ENCODE measurements around the gene DPPA4. TPM values are rescaled to one million over a fixed set of nuclear protein-coding genes. Genes with fewer than 3 reads are reported as not detected.
"Not testable (repeated sequence)": the region's sequence is repeated elsewhere in the genome, so short reads cannot be mapped to it uniquely, and the experiment has no call there.

Gene DPPA4, protein sequence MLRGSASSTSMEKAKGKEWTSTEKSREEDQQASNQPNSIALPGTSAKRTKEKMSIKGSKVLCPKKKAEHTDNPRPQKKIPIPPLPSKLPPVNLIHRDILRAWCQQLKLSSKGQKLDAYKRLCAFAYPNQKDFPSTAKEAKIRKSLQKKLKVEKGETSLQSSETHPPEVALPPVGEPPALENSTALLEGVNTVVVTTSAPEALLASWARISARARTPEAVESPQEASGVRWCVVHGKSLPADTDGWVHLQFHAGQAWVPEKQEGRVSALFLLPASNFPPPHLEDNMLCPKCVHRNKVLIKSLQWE
- polyA plus RNA-seq (ENCODE audit: insufficient read length) = 6.1 TPM
- long read RNA-seq, donor 1, partial matches to known transcripts = 0 of 3 reads
- long read RNA-seq, donor 1, other reads (novel, unspliced or antisense) = 0 of 3 reads
- long read RNA-seq, donor 2 = 0 reads
- long read RNA-seq, donor 3, partial matches to known transcripts = 0 of 2 reads
- long read RNA-seq, donor 3, other reads (novel, unspliced or antisense) = 0 of 2 reads
- long read RNA-seq, donor 4 = 0 reads
- long read RNA-seq, donor 5, partial matches to known transcripts = 0 of 2 reads
- long read RNA-seq, donor 5, other reads (novel, unspliced or antisense) = 0 of 2 reads
- long read RNA-seq, donor 6 = 0 reads
- long read RNA-seq, donor 7, partial matches to known transcripts = 0 of 1 reads
- long read RNA-seq, donor 7, other reads (novel, unspliced or antisense) = 0 of 1 reads
- long read RNA-seq, donor 8, partial matches to known transcripts = 0 of 2 reads
- long read RNA-seq, donor 8, other reads (novel, unspliced or antisense) = 0 of 2 reads

DNA sequence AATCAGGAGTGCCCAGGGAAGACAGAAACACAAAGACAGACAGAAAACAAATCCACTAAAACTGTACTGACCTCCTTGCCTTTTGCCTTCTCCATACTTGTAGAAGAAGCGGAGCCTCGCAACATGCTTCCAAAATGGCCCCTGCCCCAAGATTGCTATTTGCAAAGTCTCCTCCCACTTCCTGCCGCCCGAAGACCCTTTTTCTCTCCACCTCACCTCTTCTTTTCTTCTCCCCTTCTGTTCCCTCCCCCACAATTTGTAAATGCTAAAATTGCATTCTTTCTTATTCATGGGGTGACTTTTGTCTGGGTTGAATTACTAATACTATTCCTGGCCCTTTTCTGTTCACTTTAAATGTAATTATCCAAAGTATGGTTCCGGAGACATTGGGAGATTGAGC is at the start of gene DPPA4:
TSS of gene DPPA4 (minus strand) at position 154 of the 400 bp plus-strand sequence. CDS start at position 125, 29 bp downstream.
- no peak for DNase-seq

DNA sequence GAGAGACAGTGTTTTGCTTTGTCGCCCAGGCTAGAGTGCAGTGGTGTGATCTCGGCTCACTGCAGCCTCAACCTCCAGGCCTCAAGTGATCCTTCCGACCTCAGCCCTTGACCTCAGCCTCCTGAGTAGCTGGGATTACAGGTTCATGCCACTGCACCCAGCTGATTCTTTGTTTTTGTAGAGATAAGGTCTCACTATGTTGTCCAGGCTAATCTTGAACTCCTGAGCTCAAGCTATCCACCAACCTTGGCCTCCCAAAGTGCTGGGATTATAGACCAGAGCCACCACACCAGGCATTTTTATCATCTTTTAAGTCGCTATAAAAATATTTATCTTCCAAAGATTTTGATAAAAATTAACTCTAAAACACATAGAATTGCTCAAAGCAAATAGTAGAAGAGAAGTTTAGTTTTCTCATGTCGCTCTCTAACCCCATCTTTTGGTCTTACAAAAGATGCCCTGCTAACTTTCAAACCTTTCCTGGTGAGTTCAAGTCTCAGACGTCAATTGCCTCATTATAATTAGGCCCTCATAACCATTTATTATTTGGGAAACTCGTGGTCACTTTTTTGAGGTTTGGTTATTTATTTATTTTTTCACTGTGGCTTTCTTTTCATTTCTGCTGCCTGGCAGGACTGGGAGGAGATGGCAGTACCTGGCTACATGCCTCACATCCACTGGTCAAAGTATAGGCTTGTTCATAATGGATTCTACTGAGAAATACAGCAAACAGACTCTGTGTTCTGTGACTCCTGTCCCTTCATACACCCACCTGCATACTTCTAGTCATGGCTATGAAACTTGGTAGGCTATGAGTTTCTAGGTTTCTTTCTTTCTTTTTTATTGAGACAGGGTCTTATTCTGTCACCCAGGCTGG is 48.3 kb upstream of the DPPA4 start:
- no peak for DNase-seq

DNA sequence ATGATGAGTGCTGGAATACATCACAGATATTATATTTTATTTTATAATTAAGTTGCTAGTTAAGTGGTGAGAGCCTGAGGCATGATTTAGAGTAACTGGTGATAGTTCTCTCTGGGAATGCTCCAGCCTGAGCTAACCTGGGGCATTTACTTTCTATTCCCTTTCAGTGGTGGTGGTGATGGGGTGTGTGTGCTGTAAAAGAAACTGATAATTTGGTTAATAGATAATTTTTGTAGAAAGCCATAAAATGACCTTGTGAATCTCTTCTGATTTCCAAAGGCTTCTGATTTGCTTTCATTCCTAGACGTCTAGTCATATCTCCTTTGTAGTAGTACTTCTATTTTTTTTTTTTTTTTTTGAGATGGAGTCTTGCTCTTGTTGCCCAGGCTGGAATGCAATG is 46.8 kb upstream of the DPPA4 start:
- no peak for DNase-seq

DNA sequence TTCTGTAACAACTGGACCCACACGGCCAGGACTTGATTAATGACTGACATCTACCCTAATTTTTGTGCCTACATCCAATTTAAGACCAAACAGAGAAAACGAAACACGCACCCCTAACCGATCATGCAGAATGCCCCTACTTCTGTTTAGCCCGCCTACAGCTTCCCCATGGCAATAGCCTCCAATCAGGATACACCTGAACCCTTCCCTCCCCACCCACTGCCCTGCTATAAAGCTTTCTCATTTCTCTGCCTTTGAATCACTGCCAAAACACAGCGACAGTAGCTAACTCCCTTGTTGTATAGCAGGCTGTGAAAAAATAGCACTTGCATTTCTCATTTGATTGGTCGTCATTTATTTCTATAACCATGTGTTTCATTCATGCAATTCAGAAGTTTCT is 45.2 kb upstream of the DPPA4 start:
- peak; percentile 42 for DNase-seq

DNA sequence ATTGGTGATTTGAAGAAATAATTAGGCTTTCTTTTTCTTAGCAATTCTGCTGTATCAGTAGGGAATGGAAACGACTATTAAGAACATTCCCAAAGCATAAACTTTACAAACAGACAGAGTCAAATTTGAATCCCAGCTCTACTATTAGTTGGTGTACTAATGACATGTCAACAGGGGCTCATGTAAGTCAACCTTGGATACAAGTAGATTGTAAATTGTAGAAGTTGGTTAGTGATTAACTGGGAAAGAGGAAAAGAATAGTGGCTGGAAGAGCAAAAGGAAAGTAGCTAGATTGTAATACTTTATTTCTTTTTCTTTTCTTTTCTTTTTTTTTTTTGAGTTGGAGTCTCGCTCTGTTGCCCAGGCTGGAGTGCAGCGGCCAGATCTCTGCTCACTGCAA is 38.6 kb upstream of the DPPA4 start:
- no peak for DNase-seq

DNA sequence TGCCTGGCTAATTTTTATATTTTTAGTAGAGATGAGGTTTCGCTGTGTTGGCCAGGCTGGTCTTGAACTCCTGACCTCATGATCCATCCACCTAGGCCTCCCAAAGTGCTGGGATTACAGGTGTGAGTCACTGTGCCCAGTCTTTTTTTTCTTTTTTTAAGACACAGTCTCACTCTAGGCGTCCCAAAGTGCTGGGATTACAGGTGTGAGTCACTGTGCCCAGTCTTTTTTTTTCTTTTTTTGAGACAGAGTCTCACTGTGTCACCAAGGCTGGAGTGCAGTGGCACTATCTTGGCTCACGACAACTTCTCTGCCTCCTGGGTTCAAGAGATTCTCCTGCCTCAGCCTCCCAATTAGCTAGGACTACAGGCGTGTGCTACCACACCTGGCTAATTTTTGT is 37.1 kb upstream of the DPPA4 start:
- DNase-seq = not testable (repeated sequence)

DNA sequence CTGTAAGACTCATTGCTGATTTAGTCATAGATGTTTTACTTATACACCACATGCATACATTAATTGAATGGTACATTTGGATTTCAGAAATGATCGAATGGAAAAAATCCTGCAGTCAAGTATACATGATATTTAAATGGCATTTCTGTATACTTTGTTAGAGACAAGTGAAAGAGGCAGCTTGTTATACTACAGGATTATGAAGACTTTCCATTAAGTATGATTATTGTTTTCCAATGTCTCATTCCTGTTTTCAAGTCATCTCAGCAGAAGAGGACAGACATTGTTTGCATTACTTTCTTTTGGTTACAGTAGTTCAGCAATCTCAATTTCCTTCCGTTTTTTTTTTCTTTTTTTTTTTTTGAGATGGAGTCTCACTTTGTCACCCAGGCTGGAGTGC is 36.6 kb upstream of the DPPA4 start:
- DNase-seq = no peak

DNA sequence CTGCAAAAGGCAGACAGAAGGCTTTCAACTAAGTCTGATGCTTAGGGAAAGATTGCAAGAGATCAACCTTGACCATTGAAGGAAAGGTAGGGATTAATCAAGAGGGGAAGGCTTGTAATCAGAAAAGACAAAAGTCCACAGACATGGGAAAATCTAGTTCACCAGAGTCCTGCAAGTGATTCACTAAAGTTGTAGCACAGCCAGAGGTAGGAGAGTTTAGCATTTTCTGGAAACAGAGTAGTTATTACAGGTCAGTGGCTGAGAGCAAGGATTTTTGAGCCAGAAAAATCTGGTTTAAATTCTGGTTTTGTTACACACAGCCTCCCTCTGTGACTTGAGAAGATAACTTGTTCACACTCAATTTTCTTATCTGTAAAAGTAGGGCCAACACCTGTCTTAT is 35.3 kb upstream of the DPPA4 start:
- DNase-seq = no peak

DNA sequence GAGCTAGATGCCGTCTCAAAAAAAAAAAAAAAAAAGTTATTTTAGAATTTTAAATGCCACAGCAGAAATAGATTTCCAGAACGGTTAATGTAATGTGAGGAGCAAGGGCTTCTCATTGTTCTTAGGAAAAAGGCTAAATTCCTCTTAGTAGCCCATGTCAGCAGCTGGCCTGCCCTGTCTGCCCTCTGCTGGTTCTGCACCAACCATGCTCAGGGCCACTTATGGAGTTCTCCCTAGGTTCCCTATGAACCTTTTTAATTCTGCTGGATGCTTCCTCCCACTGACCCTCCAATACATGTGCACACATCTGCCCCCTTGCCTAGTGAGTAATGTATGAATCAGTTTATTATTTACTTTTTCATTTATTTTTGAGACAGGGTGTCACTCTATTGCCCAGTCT is 32.2 kb upstream of the DPPA4 start:
- DNase-seq = no peak

DNA sequence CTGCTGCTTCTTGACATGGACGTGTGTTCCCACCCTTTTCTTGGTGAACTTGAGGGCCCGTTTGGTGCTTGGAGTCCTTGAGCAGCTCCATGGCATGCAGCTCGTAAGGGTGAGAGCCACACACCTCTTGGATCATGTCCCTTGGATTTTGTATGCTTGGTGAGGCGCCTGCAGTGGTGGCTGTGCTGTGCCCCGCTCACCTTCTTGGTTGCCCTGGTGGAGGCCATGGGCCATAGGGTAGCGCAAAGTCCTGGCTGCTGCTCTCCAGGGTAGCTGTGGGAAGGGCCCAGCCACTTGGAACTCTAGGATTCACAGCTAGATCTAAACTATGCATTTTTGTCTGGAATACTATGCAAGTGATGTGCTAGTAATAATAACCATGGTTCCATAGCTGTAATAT is 26.7 kb upstream of the DPPA4 start:
- DNase-seq = no peak

DNA sequence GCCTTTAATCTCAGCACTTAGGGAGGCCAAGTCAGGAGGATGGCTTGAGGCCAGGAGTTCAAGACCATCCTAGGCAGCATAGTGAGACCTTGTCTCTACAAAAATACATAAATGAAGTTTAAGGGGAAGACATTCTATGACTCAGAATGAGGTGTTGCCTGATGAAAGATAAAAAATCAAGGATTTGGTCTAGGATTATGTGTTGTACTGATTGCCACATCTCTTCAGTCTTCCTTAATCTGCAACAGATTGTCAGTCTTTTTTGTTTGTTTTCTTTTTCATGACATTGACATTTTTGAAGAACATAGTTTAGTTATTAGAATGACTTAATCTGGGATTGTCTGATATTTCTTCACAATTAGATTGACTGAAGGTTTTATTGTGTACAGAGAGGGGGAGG is 26.3 kb upstream of the DPPA4 start:
- no peak for DNase-seq

DNA sequence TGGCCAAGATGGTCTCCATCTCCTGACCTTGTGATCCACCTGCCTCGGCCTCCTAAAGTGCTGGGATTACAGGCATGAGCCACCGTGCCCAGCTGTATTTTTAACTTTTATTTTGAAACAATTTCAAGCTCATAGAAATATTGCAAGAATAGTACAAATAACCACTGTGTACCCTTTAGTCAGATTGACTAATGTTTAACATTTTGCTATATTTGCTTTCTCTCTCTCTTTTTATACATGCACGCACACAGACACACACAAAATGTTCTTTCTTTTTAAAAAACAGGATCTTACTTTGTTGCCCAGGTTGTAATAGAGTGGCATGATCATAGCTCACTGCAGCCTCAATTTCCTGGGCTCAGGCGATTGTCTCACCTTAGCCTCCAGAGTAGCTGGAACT is 25.5 kb upstream of the DPPA4 start:
- no peak for DNase-seq

DNA sequence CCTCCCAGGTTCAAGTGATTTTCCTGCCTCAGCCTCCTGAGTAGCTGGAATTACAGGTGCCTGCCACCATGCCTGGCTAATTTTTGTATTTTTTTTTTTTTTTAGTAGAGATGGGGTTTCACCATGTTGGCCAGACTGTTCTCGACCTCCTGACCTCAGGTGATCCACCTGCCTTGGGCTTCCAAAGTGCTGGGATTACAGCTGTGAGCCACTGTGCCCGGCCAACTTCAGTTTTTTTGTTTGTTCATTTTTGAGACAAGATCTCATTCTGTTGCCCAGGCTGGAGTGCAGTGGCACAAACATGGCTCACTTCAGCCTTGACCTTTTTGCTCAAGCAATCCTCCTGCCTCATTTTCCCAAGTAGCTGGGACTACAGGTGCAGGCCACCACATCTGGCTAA is 21.5 kb upstream of the DPPA4 start:
- DNase-seq = not testable (repeated sequence)

DNA sequence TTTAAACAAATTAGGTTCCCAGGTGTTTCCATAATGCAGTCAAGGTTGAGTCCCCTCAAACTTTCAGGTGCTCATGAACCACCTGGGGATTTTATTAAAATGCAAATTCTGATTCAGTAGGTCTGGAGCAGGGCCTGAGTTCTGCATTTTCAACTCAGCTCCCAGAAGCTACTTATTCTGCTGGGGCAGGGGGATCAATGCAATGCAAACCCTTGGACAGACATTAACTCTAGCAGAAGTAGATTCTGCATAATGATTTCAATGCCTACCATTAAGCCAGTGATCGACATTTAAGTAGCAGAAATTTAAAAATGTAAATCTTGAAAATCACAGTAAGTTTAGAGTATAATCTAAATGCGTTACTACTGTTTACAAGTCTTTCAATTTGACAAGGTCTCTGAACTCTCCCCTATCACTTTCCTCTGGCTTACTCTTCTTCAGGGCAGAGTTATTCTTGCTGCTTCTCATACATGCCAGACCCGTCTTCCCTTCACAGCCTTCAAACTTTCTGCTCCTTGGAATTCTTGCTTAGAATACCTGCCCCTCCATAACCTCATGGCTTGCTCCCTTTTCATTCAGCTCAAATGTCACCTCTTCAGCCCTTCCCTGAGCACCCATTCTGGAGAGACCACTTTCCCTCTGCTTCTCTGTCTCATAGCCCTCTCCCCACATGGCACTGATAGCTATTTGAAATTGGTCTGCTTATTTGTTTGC is 19.3 kb upstream of the DPPA4 start:
- DNase-seq = no peak

DNA sequence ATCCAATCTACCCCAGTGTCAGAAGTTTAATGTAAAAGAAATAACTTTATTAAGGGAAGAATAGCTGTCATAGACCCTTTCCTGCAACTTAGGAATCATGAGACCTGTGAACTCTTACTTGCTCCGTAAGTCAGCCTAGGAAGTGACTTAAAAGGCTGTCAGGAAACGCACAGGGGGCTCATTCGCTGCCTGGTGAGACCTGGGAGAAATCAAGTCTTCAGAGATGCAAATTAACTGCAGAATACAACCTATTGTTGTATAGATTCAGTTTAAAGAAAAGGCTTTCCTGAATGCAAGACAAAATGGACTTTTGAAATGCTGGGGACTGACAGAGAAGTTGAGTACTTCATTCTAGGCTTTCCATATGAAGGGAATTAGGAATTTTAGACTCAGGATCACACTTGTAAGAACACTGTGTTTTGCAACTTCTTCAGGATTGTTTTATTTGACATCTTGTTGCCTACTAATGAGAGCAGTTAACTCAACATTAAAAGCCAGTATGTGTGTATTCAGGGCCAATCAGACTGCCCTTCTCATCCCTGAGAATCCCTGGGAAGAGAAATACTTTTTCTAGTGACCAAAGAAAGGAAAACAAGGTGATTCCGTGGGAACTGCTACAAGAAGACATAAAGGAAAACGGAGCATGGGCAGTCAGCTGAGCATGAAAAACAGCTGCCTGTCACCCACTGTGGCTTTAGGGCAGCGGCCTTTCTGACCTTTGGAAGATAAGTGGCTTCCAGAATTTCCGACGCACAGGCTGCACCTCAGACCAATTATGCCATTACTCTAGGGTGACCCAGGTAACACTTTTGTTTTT is 18.5 kb upstream of the DPPA4 start:
- no peak for DNase-seq

DNA sequence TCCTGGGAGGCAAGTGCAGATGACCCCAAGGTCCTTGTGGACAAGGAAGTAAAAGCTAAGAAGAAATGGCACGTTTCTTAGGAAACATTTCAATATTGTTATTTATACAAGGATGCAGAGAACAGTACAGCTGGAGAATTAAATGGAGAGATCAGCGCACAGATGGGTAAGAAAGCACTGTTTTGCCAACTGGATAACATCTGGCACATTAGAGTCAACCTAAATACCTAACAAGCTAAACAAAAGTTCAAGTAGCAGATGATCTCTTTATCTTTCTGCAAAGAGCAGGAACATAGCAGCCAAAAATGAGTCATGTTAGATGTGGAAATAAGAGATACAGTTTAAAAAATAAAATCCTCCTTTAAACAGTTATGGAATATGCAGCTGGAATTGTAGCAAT is 15.7 kb upstream of the DPPA4 start:
- DNase-seq = no peak

DNA sequence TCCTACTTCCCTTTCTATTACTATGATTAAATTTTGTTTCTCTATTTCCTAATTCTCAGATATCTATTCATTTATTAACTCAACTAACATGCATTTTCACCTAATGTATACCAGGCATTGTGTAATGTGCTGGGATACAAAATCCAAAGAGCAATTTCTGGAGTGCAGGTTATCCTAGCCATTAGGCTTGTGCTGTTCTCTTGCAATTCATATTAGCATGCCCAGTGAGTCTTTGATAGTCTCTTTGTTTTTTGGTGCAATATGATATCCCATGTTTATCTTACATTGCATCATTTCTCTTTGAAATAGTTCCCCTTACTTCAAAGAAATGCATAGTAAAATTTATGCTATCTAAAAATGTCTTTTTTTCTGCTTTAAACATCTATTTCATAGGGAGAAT is 13.9 kb upstream of the DPPA4 start:
- no peak for DNase-seq

DNA sequence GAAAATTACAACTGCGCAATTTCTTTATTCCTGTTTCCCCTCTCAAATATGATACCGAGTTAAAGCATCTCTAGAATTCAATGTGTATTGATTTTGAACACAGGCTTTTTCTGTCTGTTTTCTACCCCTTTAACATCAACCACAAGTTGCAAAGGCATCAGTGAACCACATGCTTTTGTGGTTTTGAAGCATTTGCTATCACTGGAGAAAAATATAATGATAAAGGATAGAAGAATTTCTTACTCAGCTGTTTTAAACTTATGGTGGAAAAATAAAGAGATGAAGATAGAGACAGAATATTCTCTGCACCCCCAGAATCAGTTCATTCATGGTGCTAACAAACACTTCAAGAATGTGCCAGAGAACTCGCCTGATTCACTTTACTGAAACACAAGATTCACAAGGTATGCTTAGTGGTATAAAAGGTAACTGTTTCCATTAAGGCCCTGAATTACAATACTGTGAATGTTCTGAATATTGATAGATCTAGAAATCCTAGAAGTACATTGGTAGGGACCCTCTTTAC is 9.5 kb upstream of the DPPA4 start:
- DNase-seq = no peak

DNA sequence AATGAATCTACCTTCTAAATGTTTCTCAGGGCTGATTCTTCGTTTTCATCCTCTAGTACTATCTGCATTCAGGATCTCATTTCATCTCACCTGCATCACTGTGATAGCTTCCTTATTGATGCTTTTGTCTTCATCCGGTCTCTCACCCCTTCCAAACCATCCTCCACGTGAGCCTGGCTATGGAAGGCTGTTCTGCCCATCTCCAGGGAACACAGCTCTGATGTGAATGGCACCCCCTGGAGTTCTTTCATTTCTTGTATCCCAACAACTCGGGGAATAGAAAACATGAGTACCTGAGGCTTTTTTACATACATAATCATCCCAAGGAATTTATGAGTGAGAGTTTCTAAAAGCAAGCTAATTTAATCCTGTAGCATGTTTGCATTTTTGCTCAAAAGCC is 8.8 kb upstream of the DPPA4 start:
- DNase-seq = no peak
